GM11168 (cell line): ENCODE results near the gene C11orf97.

Experiments used
- in situ Hi-C: fragments of 300-500 bp; cut with MboI; formaldehyde crosslinking; loops from one replicate; pipeline ENCODE4 v1.12.0; 2022; ENCODE audit warnings: low sequenced_read_pairs; ENCODE audit not compliant: unreplicated experiment

The C11orf97 gene, protein sequence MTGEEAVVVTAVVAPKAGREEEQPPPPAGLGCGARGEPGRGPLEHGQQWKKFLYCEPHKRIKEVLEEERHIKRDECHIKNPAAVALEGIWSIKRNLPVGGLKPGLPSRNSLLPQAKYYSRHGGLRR

DNA sequence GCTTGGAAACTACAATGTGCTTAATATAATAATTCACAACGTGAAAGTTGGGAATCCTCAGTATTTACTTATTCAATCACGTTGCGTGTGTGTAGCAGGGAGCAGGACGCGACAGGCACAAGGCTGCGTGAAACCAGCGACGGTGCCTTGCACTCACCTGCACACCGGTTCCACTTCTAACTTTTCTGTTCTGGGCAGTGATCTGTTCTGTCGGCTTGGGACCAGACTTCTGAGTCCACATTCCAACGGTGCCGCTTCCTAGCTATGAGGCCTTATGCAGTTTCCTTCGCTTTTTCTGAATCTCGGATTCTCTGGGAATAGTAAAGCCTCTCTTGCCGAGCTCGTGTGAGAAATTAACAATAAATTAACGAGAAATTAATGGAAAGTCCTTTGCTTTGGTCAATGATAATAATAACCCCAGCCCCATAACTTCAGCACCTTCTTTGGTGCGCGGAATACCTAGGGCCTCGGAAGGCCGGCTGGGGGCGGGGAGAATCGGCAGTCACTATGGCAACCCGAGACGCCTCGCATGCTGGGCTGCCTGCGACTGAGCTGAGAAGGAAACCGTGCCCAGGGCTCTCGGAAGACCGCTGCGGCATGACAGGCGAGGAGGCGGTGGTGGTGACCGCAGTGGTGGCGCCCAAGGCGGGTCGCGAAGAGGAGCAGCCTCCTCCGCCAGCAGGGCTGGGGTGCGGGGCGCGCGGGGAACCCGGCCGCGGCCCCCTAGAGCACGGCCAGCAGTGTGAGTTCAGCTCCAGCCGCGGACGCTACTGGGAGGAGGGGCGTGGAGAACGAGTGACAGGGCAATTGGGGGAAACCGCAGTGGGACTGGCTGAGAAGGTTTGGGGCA, at the start of gene C11orf97:
Gene C11orf97 (plus strand): TSS at position 530 of the 850 bp plus-strand sequence. CDS start 68 bp downstream, at position 598.
- in situ Hi-C loops: loop anchor here (25.0 kb wide), 1 partner anchor 625 kb away; no protein-coding TSS in a partner anchor

DNA sequence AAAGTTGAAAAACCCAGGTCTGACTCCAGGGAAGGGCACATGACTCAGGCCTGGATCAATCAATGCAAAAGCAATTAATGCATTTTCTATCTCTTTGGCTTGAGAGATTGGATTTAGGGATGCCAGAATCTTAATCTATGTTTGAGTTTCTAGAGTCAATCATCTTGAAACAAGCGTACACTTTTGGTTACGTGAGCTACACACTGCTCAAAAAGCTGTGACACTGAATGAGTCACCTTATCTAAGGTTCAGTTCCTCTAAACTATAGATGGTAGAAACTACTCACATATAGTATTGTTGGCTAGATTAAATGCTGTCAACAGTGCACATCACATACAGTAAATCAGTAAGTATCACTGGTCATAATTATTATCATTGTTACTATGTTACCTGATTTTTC, 42.8 kb upstream of the C11orf97 start:
- in situ Hi-C loops: no loop called here

DNA sequence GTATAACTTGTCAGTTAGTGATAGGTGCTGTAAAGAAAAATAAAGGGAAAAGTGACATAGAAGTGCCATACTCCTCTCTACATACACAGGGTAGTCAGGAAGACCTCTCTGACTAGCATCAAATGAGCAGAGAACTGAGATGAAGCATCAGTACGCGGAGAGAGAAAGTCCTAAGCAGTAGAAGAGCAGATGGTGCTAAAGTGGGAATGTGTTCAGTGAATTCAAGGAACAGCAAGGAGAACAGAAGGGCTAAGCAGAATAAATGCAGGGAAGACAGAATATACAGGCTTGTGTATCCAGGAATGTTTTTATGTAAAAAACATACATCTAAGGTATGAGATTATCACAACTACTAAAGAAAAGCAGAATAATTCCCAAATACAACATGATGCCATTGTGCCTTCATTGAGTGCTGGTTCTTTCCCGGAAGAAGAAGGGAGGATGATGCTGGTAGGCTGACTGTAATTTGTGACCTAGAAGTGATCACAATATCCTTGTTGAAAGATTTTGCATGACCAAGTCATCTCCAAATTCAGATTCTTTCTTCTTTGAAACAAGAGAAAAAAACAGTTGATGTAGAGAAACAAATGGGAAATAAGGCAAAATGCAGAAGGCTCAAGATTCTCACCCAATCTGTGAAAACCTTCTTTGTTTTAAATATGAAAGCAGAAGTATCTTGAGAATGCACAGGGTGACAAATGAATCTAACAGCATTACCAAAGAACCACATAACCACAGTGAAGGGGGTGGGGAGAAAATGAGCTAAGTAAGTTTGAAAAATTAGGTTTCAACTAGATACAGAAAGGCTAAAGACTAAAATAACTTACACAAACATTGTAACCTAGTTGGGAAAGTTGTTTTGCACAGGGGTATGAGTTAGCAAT, 39.1 kb upstream of the C11orf97 start:
- in situ Hi-C loops: no loop called here

DNA sequence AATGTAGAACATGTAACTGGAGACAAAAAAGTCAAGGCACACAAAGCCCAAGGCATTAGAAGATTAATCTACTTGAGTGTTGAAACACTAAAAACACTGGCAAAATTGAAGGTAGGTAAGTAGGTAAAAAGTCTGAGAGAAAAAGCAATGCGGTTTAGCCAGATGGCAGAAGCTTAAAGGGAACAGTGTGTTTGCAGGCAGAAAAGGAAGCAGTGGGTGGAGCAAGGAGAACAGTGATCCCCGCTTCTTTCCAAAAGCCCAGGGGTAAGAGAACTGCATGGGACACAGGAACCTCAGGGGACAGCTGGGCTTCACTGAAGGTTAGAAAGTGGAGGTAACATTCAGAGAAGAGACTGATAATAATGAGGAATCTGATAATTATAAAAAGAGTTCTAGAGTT, 34.6 kb upstream of the C11orf97 start:
- in situ Hi-C loops: loop anchor here (25.0 kb wide), 2 partner anchors 315 to 610 kb away; partner anchors contain the start of gene ENDOD1

DNA sequence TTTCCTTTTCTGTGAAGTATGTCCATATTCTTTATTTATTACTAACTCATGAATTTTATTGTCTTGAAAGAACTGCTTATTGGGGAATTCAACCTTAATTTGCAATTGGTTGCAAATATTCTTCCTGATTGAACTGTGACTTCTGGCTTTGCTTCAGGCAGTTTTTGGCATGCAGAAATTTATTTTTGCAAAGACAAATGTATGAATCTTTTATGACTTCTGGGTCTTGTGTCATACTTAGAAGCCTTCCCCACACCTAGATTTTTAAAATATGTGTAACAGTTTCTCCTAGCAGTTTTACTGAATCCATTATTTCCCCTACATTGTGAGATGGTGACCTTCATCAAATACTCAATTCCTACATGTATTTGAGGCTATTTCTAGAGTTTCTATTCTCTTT, 30.9 kb upstream of the C11orf97 start:
- in situ Hi-C loops: loop anchor here (25.0 kb wide), 2 partner anchors 319 to 606 kb away; partner anchors contain the start of gene ENDOD1

DNA sequence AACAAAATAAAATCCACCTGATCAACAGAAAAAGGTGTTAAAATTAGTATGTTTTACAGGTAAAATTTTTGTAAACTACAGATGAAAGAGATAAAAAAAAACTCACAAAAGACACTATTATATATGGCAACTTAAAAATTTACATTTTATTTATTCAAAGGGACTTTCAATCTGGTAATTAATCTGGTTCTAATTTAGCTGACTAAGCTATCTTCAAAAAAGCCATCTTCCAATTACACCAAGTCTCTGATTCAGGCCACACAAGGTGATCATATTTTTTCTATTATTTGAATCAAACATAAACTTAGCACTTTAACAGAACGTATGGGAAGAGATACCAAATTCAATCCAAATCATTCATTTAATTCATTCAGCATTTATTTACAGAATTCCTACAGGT, 26.2 kb upstream of the C11orf97 start:
- in situ Hi-C loops: loop anchor here (25.0 kb wide), 2 partner anchors 324 to 601 kb away; partner anchors contain the start of gene ENDOD1

DNA sequence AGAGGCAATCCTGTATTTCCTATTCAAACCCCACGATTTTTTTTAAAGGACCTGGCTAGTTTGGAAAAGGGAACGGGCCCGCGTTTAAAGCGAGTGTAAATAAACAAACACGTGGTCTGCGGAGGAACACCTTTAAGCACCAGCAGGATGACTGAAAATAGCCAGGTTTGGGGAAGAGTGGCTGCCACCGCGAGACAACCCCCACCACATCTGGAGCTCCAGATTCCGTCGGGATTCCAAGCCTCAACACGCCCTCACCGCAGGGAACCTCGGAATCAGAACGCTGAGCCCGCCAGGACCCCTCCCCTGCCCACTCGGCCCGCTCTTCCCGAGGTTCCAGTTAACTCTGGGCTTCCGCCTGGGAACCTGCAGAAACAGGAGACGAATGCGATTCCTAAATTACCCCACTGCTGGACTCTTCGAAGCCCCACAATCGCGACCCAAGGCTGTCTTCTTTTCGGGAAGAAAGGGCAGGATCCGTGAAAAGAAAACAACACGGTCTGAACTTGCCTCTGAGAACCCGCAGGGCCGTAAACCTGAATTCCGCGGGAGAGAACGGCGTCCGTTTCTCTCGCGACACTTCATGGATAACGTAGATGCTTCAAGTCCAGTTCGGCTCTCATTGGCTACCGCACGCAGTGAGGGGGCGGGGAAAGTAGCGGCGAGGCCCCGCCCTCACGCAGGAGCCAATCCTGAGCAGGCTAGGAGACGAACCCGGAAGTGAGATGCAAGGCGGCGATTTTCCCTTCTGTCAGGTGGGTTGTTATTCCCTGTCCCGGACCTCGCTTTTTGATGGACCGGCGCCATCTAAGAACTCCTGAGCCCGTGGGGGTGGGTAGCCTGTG, 18.8 kb upstream of the C11orf97 start, which contains the start of the genes ANKRD49 and MRE11:
Gene ANKRD49 (plus strand): TSS at position 704 of the 845 bp plus-strand sequence. CDS start 2,710 bp downstream, outside the sequence.
Gene MRE11 (minus strand): TSS at position 564 of the 845 bp plus-strand sequence. CDS start 1,043 bp downstream, outside the sequence.
- in situ Hi-C loops: loop anchor here (25.0 kb wide), 2 partner anchors 331 to 594 kb away; partner anchors contain the start of gene ENDOD1

DNA sequence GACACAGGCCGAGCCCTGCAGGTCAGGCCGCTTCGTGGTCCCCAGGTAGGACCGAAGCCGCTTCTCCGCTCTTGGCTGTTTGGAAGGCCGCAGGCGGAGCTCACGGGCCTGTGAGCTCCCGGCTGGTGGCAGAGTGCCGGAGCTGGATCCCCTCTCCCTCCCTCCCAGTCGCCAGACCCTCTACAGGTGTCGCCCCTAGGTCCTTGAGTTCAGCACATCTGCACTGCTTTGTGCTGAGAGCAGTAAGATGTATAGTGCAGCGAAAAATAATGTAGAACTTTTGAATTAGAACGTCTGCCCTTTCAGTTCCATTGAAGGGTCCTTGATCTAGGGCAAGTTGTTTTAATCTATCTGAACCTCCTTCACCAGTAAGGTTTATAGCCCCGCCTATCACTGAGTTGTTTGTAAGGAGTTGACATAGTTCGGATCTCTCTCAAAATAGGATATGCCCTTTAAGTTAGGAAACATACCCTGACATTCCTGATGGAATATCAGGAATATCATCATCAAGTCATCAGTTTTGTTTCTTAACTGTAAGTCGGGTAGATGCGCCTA, 18.1 kb upstream of the C11orf97 start:
- in situ Hi-C loops: loop anchor here (25.0 kb wide), 2 partner anchors 332 to 593 kb away; partner anchors contain the start of gene ENDOD1

DNA sequence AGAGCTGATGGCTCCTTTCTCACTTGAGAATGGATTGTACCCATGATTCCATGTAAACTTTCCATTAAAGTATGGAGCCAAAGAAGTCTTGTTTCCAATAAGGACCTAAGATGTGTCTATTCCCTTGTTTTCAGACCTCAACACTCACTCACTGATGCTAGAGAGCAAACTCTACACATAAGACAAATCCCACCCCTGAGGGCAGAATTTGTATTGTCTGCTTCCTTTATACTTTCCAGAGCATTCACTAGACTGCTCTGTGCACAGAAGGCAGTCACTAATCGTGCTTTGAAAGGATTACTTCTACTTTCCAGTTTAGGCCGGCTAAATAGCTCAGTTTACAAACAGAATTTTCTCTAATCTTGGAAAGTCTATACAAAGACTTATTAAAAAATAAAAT, 12.1 kb upstream of the C11orf97 start:
- in situ Hi-C loops: loop anchor here (5.0 to 25.0 kb wide), 2 partner anchors 173 to 613 kb away; no protein-coding TSS in a partner anchor

DNA sequence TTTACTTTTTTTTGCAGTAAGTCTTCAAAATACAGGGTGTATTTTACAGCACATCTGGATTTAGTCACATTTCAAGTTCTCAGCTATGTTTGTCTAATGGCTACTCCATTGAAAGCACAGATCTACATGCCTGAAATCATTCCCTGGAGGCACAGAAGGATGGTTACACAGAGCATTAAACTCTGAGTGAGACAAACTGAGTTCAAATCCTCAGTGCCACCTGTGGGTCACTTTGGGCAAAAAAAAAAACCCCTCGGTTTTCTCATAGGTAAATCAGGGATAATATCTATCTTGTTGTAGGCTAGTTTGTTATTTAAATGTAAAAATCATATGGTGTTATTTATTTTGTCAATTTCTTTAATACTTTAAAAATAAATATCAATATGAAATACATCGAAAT, 10.7 kb upstream of the C11orf97 start:
- in situ Hi-C loops: loop anchor here (5.0 to 25.0 kb wide), 2 partner anchors 174 to 614 kb away; no protein-coding TSS in a partner anchor

DNA sequence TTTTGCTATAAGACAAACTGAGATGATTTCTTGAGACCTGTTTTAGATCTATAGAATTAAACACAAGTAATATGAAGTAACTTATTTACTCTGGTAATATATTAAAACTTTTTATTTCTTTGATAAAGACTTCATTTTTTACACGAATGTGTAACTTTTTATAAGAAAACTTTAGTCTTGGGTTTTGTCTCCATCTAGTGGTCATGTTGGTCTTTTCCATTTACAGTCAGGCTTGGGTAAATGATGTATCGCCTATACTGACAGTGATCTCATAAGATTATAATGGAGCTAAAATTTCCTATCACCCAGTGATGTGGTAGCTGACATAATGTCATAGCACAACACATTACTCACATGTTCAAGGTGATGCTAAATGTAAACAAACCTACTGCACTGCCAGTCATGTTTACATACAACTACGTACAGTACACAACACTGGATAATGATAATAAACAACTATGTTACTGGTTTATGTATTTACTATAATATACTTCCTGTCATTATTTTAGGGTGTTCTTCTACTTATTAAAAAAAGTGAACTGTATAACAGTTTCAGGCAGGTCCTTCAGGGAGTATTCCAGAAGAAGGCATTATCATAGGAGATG, 7.5 kb upstream of the C11orf97 start:
- in situ Hi-C loops: loop anchor here (5.0 to 25.0 kb wide), 2 partner anchors 177 to 617 kb away; no protein-coding TSS in a partner anchor

DNA sequence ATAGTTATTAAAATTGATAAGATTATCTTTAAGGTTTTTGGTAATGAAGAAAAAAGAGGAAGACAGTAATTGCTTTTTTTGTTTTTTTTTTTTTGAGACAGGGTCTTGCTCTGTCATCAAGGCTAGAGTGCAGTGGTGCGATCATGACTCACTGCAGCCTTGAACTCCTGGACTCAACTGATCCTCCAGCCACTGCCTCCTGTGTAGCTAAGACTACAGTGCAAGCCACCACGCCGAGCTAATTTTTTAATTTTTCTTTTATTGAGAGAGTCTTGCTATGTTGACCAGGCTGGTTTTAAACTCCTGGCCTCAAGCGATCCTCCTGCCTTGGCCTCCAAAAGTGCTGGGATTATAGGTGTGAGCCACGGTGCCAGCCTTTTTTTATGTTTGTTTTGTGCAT, 5.7 kb upstream of the C11orf97 start:
- in situ Hi-C loops: loop anchor here (25.0 kb wide), 1 partner anchor 619 kb away; no protein-coding TSS in a partner anchor

DNA sequence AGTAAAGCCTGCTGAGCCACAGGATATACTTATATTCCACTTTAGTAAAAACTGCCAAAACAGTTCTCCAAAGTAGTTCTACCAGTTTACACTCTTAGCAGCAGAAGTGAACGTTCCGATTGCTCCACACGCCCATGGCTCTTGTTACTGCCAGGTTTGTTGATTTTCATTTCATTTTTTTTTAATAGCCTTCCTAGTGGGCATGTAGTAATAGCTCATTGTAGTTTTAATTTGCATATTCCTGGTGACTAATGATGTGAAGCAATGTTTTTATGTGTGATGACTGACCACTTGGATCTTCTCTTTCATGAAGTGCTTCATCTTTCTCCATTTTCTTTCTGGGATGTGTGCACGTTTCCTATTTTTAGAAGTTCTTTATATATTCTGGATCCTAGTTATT, 4.8 kb upstream of the C11orf97 start:
- in situ Hi-C loops: loop anchor here (25.0 kb wide), 1 partner anchor 620 kb away; no protein-coding TSS in a partner anchor

DNA sequence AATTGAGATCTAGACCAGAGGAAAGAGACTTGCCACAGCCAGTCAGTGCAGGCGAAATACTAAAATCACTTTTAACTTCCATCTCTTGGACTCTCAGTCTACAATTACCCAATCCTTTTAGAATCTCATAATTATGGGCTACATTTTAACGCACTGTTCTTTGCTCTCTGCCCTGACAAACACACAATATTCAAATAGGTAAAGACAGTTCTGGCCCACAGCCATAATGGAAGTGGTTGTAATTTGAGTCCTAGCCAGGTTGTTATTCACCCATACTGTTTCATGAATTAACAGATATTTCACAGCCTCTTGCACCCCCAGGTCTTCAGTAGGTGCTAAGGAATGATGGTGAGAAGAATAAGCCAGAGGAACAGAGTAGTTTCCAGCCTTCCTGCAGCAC, 830 bp downstream of the C11orf97 start:
- in situ Hi-C loops: loop anchor here (25.0 kb wide), 1 partner anchor 626 kb away; no protein-coding TSS in a partner anchor

DNA sequence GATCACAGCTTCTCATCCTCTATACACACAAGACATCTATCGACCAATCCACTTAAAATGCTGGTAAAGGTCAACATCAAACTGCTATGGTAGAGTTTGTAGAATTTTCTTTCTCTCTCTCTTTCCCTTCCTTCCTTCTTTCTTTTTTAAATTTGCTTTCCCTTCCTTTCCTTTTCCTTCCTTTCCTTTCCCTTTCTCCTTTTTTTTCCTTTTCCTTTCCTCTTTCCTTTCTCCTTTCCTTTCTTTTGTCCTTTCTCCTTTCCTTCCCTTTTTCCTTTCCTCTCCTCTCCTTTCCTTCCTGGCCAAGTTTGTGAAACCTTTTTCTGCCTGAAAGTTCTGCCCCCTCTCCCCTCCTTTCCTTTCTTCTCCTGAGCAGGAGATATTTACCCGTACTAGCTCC, 3.1 kb downstream of the C11orf97 start:
- in situ Hi-C loops: loop anchor here (25.0 kb wide), 1 partner anchor 628 kb away; no protein-coding TSS in a partner anchor

DNA sequence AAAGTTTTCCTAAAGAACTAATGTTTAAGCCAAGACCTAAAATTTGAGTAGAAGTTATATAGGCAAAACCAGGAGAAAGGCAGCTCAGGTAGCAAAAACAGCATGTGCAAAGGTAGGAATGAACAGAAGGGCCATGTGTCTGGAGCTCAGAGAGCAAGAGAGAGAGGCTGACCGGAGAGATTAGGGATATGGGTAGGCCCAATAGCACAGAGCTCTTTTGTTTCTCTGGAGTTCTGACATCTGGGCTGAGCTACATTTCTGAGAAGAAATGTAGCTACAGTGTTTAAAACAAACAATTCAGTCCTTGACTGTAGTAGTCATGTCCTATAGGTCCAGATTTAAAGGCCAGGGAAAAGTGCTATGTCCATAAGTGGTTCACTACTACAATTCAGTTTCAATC, 4.5 kb downstream of the C11orf97 start:
- in situ Hi-C loops: loop anchor here (25.0 kb wide), 1 partner anchor 629 kb away; no protein-coding TSS in a partner anchor

DNA sequence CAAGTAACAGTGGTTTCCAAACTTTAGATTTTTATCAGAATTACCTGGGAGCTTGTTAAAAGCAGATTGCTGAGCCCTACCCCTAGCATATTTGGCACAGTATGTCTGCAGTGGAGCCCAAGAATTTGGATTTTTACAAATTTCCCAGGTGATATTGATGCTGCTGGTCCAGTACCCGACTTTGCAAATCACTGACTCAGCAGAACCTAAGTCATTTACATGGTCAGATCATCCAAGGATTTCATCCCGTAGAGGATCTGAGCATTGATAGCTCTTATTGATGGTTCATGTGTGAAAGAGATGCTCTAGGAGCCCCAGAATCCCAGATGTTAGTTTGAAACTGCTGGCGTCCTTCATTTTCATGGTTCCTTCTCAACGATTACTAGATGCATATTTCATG, 6.0 kb downstream of the C11orf97 start:
- in situ Hi-C loops: loop anchor here (25.0 kb wide), 1 partner anchor 631 kb away; no protein-coding TSS in a partner anchor
